AG20443 (cell line): ENCODE data around the gene ZFP36.

ENCODE experiments used
- DNase-seq: peaks from one replicate; pipeline ENCODE4 v3.0.0; 2012; ENCODE audit warnings: low spot score, mixed read lengths

The ZFP36 gene

GRCh38 chr19:39384839-39385568 is 21.6 kb upstream of the ZFP36 start:
- DNase-seq, result no peak

DNA sequence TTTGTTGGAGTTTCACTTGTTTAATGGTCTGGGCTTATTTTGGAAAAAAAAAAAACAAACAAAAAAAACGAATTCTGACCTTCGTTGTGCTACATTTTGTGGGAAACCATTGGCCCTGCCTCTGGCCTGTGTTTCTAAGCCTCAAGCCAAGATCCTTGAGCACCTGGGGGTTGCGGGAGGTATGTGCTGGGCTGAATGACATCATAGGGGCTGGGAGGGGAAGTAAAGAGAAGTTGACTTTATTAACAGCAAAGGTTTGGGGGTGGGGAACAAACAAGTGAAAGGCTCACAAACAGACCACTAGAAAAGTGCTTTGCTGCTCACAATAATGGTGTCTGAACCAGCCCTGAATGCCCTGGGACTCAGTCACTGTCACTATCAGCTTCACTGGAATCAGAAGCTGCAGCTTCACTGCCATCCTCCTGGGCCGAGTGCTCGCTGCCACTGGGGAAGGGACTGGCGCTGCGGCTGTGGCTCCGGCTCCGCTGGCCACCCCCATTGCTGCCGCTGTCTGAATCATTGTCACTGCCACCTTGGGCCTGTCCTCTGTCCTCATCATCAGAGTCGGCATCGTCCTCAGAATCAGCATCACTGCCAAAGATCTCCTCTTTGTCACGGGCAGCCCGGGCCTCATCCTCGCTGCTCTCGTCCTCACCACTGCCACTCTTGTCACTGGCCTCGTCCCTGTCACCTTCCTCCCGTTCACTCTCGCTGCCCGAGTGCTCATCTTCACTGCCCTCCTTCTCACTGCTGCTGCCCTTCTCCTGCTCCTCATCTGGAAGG is 20.8 kb upstream of the ZFP36 start:
- DNase-seq, result no peak

- no peak for DNase-seq
These were observed 20.1 kb upstream of the ZFP36 start for GRCh38 chr19:39386557-39386956.

GRCh38 chr19:39388657-39389056 is 18.0 kb upstream of the ZFP36 start:
- DNase-seq, result no peak

- DNase-seq, result no peak
These were observed 16.8 kb upstream of the ZFP36 start for GRCh38 chr19:39389631-39390414.

DNA sequence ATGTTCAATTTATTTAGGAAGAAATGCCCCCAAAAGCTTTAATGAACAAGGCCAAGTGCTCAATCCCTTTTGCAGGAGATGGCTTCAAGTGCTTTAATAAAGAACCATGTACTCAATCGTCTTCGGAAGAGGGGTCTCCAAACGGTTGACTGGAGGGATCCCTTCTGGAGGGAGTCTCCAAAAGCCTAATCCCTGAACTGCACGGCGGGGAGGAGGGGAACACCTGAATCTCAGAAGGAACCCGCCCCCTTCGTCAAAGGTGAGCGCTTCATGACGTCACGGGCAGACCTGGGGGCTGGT is 16.2 kb upstream of the ZFP36 start:
- DNase-seq, result no peak

DNA sequence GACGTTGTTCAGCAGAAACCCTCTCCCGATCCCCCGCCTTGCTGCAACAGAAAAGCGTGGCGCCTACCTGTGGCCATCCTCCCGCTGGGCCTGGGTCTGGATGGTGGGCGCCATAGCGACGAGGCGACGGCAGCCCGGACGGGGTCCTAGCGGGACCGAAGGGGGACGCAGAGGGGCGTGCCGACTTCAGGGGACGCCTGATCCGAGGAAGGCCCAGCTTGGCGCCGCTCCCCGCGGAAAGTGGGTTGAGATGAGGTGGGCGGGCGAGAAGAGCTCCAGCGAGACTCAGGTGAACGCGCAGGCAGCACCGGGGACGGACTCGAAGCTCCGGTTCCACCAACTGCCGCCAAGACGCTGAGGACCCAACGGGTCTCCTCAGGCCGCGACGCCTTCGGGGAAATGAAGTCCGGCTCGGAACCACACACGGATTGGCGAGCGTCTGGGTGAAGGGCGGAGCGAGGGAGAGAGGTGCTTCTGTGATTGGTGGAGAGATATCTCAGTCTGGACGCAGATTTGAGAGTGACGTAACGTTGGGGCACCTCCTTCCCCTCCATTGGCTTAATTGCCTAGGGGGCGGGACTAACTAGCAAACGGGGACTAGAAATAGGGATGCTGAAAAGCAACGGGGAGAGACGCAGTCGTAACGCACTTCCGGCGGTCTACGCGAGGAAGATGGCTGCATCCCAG is 15.8 kb upstream of the ZFP36 start, which contains the start of the genes MED29 and PAF1:
TSS of gene MED29 (plus strand) at position 628 of the 687 bp plus-strand sequence. CDS start at position 673, 45 bp downstream.
TSS of gene PAF1 (minus strand) at position 356 of the 687 bp plus-strand sequence. CDS start at position 114, 242 bp downstream.
- DNase-seq, result peak; percentile 98

- DNase-seq, result peak; percentile 89
These were observed 9.0 kb upstream of the ZFP36 start for GRCh38 chr19:39397360-39398296.

GRCh38 chr19:39398297-39398864 is 8.3 kb upstream of the ZFP36 start:
- peak; percentile 84 for DNase-seq

GRCh38 chr19:39399668-39400050 is 7.0 kb upstream of the ZFP36 start:
- no peak for DNase-seq

GRCh38 chr19:39400061-39400460 is 6.6 kb upstream of the ZFP36 start:
- no peak for DNase-seq

- no peak for DNase-seq
These were observed 5.5 kb upstream of the ZFP36 start for GRCh38 chr19:39401070-39401548.

DNA sequence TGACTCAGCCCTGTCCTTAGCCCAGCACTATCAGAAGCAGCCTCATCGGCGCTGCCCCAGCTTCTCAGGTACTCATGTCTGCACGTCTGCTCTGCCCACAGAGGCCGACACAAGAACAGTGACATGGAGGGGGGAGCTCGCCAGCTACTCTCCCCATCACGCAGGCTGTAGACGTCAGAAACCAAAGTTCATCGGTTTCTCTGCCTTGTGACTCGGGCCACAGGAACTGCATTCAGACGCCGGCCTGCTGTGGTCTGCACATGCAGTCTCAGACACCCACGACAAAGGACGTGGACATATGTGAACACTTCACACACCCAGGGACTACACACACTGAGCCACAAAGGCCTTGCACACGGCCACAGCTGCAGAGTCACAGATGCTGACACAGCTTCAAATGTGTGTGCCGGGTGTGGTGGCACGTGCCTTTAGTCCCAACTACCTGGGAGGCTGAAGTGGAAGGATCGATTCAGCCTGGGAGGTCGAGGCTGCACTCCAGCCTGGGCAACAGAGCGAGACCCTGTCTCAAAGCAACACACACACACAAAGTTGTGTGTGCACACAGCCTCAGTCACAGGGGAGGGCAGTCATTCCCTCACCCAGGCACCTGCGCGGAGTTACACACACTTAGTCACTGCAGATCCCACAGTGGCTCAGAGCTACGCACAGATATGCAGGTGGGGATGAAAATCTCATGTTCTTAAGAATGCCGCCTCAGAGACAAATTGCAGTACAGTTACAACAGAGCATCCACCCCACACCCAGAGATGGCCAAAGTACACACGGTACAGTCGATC is 4.9 kb upstream of the ZFP36 start:
- DNase-seq, result no peak

GRCh38 chr19:39402346-39403300 is 4.0 kb upstream of the ZFP36 start:
- peak; percentile 81 for DNase-seq

DNA sequence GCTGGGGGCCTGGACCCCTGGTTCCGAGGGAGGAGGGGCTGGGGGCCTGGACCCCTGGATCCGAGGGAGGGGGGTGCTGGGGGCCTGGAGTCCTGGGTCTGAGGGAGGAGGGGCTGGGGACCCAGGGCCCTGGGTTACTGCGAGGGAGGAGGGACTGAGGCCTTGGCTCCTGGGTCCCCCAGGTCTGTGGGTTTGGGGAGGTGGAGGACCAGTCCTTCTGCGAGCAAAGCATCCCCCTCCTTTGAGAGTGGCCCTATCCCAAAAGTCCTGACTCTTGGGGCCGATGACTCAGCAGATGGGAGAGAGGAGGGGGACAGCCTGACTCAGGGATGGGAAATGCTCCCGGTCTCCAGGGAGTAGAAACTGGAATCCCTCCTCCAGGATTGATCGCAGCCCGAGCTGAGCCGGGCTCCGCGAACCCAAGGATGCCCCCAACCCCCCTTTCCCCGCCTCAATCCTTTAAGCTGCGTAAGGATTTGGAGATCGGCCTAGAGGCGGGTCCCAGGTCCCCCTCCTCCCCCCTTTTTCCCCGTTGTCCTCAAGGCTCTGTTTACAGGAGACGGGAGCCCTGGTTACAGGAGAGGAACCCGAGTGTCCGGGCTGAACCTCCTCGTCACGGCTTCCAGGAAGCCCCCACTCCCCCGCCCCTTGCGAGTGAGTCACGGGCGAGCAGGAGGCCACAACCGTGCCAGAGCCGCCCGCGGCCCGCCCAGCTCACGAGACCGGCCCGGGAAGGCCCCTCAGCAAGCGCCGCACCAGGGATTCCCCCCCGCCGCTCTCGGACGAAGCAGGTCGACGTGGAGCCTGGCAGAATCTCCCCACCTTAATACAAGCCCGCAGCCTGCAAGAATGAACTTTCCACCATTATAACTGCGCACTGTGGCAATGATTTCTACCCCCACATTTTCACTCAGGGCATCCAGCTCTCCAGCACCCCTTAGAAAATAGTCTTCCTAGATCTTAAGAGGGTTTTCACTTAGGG is 3.0 kb upstream of the ZFP36 start:
- DNase-seq, result peak; percentile 89

DNA sequence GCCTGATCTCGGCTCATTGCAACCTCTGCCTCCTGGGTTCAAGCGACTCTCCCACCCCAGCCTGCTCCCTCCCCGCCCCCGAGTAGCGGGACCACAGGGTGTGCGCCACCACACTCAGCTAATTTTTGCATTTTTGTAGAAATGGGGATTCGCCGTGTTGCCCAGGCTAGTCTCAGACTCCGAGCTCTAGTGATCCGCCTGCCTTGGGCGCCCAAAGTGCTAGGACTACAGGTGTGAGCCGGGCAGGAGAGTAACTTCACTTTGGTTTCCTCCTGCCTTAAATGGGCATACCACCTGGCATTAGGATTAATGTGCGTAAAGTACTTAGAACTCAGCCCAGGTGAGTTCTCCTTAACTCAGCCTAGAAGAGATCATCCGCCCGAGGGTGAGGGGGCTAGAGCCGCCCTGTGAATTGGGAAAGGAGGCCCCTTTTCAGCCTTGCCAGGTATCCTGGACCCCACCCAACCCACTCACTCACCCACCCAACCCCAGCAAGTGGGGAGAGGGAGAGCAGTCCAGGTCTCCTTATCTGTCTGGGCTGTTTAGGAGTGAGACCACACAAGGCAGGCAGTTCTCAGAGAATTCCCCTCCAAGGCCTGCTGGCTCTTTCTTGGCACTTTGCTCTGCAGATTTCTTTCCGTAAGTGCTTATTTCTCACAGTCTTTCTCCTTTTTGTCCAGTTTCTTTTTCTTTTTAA is 1.2 kb upstream of the ZFP36 start:
- no peak for DNase-seq
